HCT116 (cell line): ENCODE results near the gene ATXN1. TPM values are rescaled to one million over a fixed set of nuclear protein-coding genes. Genes with fewer than 3 reads are reported as not detected.

ENCODE experiments used
- ATAC-seq: fragments of 200-7000 bp; cut with Tn5 transposase; 2 replicates; pipeline ENCODE4 v1.9.1; 2020; ENCODE audit warnings: mild to moderate bottlenecking, moderate library complexity
- BruUV-seq: library from RNA; stranded (reverse); fragments of 400-500 nt; replicated peaks from 2 replicates; lab custom pipeline; 2021; lab: Mats Ljungman, UMichigan
- CTCF ChIA-PET: fragments of 300-600 bp; sonication (Branson Sonifier 250); formaldehyde crosslinking; loops from one replicate; lab custom pipeline; 2021; ENCODE audit warnings: antibody characterized with exemption; lab: Charles Lee
- POLR2A ChIA-PET: fragments of 300-600, 350-600 bp; sonication (Branson Sonifier 250); formaldehyde crosslinking; loops from one replicate; lab custom pipeline; 2021; ENCODE audit warnings: antibody characterized with exemption; lab: Charles Lee
- RAD21 ChIA-PET, 2 experiments: fragments of 300-600 bp; sonication (Branson Sonifier 250); formaldehyde crosslinking; loops; one replicate each; lab custom pipeline; 2023; ENCODE audit warnings: low total read pairs in 2 of 2; ENCODE audit not compliant: uncharacterized antibody in 2 of 2, unreplicated experiment in 2 of 2, low non-redundant PET in 1 of 2; lab: Charles Lee
- DNase-seq: peaks from one replicate; pipeline ENCODE4 v3.0.0-alpha.2; 2010; ENCODE audit warnings: low read depth, low spot score
- H2AFZ ChIP-seq: fragments of 200-600 bp; shearing (Covaris generic), sonication (generic); 2 replicates; pipeline ENCODE4 v1.6.1; 2017; ENCODE audit warnings: low read depth, mixed run types, mixed read lengths, antibody characterized with exemption, low read length; ENCODE audit not compliant: poor library complexity, severe bottlenecking
- H3K27ac ChIP-seq: 2 replicates; pipeline ENCODE4 v1.5.1; 2012; ENCODE audit warnings: low read depth, low read length
- H3K27me3 ChIP-seq: fragments of 200-600 bp; sonication (generic); 2 replicates; pipeline ENCODE4 v1.6.1; 2016; ENCODE audit warnings: mixed run types, low read length, mixed read lengths; ENCODE audit not compliant: insufficient read depth
- H3K36me3 ChIP-seq, 2 experiments: fragments of 200-500 bp in 1 of 2; fragments of 200-600 bp in 1 of 2; sonication (Bioruptor generic) in 1 of 2; sonication (generic) in 1 of 2; 2 replicates each; pipeline versions ENCODE4 v1.5.1 to v1.6.1; 2014 to 2016; ENCODE audit warnings: low read length in 2 of 2, inconsistent platforms in 1 of 2, mixed read lengths in 1 of 2, mixed run types in 1 of 2; ENCODE audit not compliant: insufficient read depth in 2 of 2, control insufficient read depth in 1 of 2
- H3K4me1 ChIP-seq, 2 experiments: fragments of 200-600 bp in 1 of 2; sonication (generic) in 1 of 2; 2 replicates each; pipeline versions ENCODE4 v1.5.1 to v1.6.1; 2012 to 2017; ENCODE audit warnings: low read length in 2 of 2, inconsistent platforms in 1 of 2, mild to moderate bottlenecking in 1 of 2, mixed read lengths in 1 of 2, mixed run types in 1 of 2, moderate library complexity in 1 of 2; ENCODE audit not compliant: insufficient read depth in 2 of 2, control insufficient read depth in 1 of 2
- H3K4me2 ChIP-seq: fragments of 200-600 bp; sonication (generic); 2 replicates; pipeline ENCODE4 v1.6.1; 2017; ENCODE audit warnings: mixed run types, low read length, mixed read lengths
- H3K4me3 ChIP-seq, 2 experiments: fragments of 200-600 bp in 1 of 2; sonication (generic) in 1 of 2; replicated peaks in 1 of 2; 2 replicates each; pipeline ENCODE4 v1.5.1; 2011 to 2016; ENCODE audit warnings: low read length in 2 of 2, control low read depth in 1 of 2, low read depth in 1 of 2, mild to moderate bottlenecking in 1 of 2, mixed read lengths in 1 of 2, mixed run types in 1 of 2
- H3K79me2 ChIP-seq: fragments of 200-600 bp; sonication (generic); 2 replicates; pipeline ENCODE4 v1.6.1; 2017; ENCODE audit warnings: mild to moderate bottlenecking, mixed run types, low read length, moderate library complexity, mixed read lengths; ENCODE audit not compliant: insufficient read depth
- H3K9ac ChIP-seq: fragments of 200-600 bp; sonication (generic); 2 replicates; pipeline ENCODE4 v1.6.1; 2016; ENCODE audit warnings: low read length, mixed read lengths
- H3K9me2 ChIP-seq: fragments of 200-600 bp; sonication (generic), shearing (Covaris generic); 2 replicates; pipeline ENCODE4 v1.6.1; 2017; ENCODE audit warnings: mixed run types, mild to moderate bottlenecking, moderate library complexity; ENCODE audit not compliant: insufficient read depth
- H3K9me3 ChIP-seq, 2 experiments: fragments of 200-500 bp in 1 of 2; fragments of 200-600 bp in 1 of 2; sonication (Bioruptor generic) in 1 of 2; sonication (generic) in 1 of 2; 2 replicates each; pipeline ENCODE4 v1.6.1; 2014 to 2017; ENCODE audit warnings: low read length in 2 of 2, mixed read lengths in 2 of 2, inconsistent platforms in 1 of 2, low read depth in 1 of 2, mild to moderate bottlenecking in 1 of 2, mixed run types in 1 of 2, moderate library complexity in 1 of 2; ENCODE audit not compliant: control insufficient read depth in 1 of 2, insufficient read depth in 1 of 2
- H4K20me1 ChIP-seq: fragments of 200-600 bp; sonication (generic), shearing (Covaris generic); 2 replicates; pipeline ENCODE4 v1.6.1; 2017; ENCODE audit warnings: mixed run types, mild to moderate bottlenecking, moderate library complexity; ENCODE audit not compliant: insufficient read depth
- ATF3 ChIP-seq: IDR thresholded peaks from 2 replicates; pipeline ENCODE4 v1.6.1; 2012
- CBX3 ChIP-seq: IDR thresholded peaks from 2 replicates; pipeline ENCODE4 v1.6.1; 2012; ENCODE audit warnings: low read depth
- CEBPB ChIP-seq: IDR thresholded peaks from 2 replicates; pipeline ENCODE4 v1.6.1; 2012; ENCODE audit warnings: low read depth
- CTCF ChIP-seq, 3 experiments: fragments of 200-600 bp in 1 of 3; sonication (generic) in 1 of 3; IDR thresholded peaks in 2 of 3; conservative IDR thresholded peaks in 1 of 3; 2 replicates each; pipeline ENCODE4 v1.5.1; 2012 to 2017; ENCODE audit warnings: low read depth in 2 of 3, low read length in 2 of 3, antibody characterized with exemption in 1 of 3, borderline replicate concordance in 1 of 3, control low read depth in 1 of 3, mild to moderate bottlenecking in 1 of 3, mixed read lengths in 1 of 3, mixed run types in 1 of 3, moderate library complexity in 1 of 3; ENCODE audit not compliant: insufficient read depth in 1 of 3
- EGR1 ChIP-seq: IDR thresholded peaks from 2 replicates; pipeline ENCODE4 v1.6.1; 2012; ENCODE audit warnings: low read depth
- EZH2 ChIP-seq: fragments of 200-600 bp; sonication (generic); IDR thresholded peaks from 2 replicates; pipeline ENCODE4 v1.6.1; 2017; ENCODE audit warnings: antibody characterized with exemption, mixed run types
- POLR2A ChIP-seq: IDR thresholded peaks from 2 replicates; pipeline ENCODE4 v1.7.0; 2011; ENCODE audit warnings: borderline replicate concordance; ENCODE audit not compliant: insufficient read depth, insufficient read length; ENCODE audit errors: extremely low read depth
- SIN3A ChIP-seq: IDR thresholded peaks from 2 replicates; pipeline ENCODE4 v1.6.1; 2012; ENCODE audit warnings: low read depth
- SRF ChIP-seq: IDR thresholded peaks from 2 replicates; pipeline ENCODE4 v1.6.1; 2012; ENCODE audit warnings: low read depth
- TCF7L2 ChIP-seq: IDR thresholded peaks from 2 replicates; pipeline ENCODE4 v1.7.0; 2011; ENCODE audit warnings: borderline replicate concordance, inconsistent platforms; ENCODE audit not compliant: insufficient read depth, insufficient read length; ENCODE audit errors: extremely low read depth
- YY1 ChIP-seq: IDR thresholded peaks from 2 replicates; pipeline ENCODE4 v1.6.1; 2011; ENCODE audit warnings: low read length, low read depth, moderate library complexity, mild to moderate bottlenecking; ENCODE audit not compliant: insufficient replicate concordance; ENCODE audit errors: extremely low read depth
- intact Hi-C: fragments of 100-400 bp; cut with micrococcal nuclease; formaldehyde crosslinking; loops from 2 replicates; pipeline ENCODE4 v1.10.0; 2022
- total RNA-seq: library from RNA; stranded (reverse); gene quantifications from one replicate; pipeline ENCODE4 v1.2.1, GENCODE V29; 2021; ENCODE audit not compliant: unreplicated experiment

ATXN1 gene
- total RNA-seq, 1 experiment from 2014 or later = 21.0 TPM

GRCh38 chr6:16684195-16684689, 77.0 kb downstream of the ATXN1 start:
- BruUV-seq = TSS peak; percentile 88
- DNase-seq = no peak
- H3K4me1 ChIP-seq = peaks cover 52 to 62% of the 10 kb centered on the region in 2 experiments

More at GRCh38 chr6:16684195-16684689, 77.0 kb downstream of the ATXN1 start:
- POLR2A ChIA-PET = no interaction called here
- H2AFZ ChIP-seq = no peak overlapping the region
- no peaks in the 10 kb centered on the region for H3K9me3 ChIP-seq
- intact Hi-C loops = loop anchor here (5.0 kb wide), 1 partner anchor 78 kb away; the partner anchor contains the start of gene ATXN1
- no peak overlapping the region for H3K27ac ChIP-seq
- RAD21 ChIA-PET = interaction anchor here in 1 of 2 experiments (1.0 kb wide), 1 partner anchor 172 kb away, joined by 3 read pairs; no protein-coding TSS in a partner anchor
- no peak overlapping the region for H3K4me3 ChIP-seq
- no peaks in the 10 kb centered on the region for H3K27me3 ChIP-seq
- no peaks in the 10 kb centered on the region for H3K9me2 ChIP-seq
- no peaks in the 10 kb centered on the region for H3K79me2 ChIP-seq
- ATAC-seq = no peak
- CTCF ChIA-PET = no interaction called here
- TF ChIP-seq SRF (no peak), CTCF (IDR thresholded peaks at IDR 0.05 in 2 of 3, conservative IDR thresholded peaks at IDR 0.05 in 1 of 3; ENCODE audit: borderline replicate concordance in 1 of 3, insufficient read depth in 1 of 3, low read depth in 2 of 3, low read length in 2 of 3) (no peak), EGR1 (no peak), CEBPB (no peak), POLR2A (no peak), ATF3 (no peak), TCF7L2 (no peak), EZH2 (no peak), CBX3 (no peak), SIN3A (no peak), YY1 (no peak)
- no peaks in the 10 kb centered on the region for H4K20me1 ChIP-seq
- H3K9ac ChIP-seq = no peak overlapping the region
- no peaks in the 10 kb centered on the region for H3K36me3 ChIP-seq
- H3K4me2 ChIP-seq = peak overlapping the region; percentile 56
